Activated naive CD4-positive, alpha-beta T cell (primary cell): Measurements from ENCODE around the gene AP5B1.
"Not testable (repeated sequence)": the region's sequence is repeated elsewhere in the genome, so short reads cannot be mapped to it uniquely, and the experiment has no call there.

Experiments used
- DNase-seq, 4 experiments: peaks; one replicate each; lab custom pipeline; 2025; lab: John Stamatoyannopoulos, UW

The AP5B1 gene

DNA sequence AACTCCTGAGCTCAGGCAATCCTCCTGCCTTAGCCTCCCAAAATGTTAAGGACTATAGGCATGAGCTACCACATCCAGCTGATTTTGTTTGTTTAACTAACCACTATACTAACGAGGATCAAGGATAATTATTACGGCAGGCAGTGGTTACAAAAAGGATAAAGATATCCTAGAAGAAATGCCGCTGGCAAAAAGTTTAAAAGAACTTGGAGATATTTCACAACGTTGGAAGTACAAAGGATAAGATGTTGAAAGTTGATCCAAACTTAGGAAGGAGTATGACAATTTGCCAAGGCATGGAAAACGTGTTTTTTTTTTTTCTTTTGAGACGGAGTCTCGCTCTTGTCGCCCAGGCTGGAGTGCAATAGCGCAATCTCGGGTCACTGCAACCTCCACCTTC, 13.4 kb downstream of the AP5B1 start:
- no peak for DNase-seq

DNA sequence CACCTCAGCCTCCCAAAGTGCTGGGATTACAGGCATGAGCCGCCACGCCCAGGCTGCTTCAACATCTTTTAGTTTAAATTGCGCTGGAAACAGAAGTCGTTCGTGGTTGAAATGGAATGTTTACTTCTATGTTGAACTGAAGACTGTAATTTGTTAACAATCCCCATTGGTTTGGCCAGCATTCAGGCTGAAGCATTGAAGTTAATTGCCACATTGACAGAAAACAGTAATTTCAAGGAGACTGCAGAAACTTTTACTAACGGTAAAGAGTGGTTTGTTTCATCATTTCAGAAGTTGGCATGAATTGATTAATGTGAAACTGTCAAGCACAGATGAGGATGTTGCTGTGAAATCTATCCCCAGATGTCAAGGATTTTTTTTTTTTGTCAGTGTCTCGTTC, 14.2 kb downstream of the AP5B1 start:
- no peak for DNase-seq

- DNase-seq, result no peak
Observed at GRCh38 chr11:65764434-65764833, 16.3 kb downstream of the AP5B1 start.

DNA sequence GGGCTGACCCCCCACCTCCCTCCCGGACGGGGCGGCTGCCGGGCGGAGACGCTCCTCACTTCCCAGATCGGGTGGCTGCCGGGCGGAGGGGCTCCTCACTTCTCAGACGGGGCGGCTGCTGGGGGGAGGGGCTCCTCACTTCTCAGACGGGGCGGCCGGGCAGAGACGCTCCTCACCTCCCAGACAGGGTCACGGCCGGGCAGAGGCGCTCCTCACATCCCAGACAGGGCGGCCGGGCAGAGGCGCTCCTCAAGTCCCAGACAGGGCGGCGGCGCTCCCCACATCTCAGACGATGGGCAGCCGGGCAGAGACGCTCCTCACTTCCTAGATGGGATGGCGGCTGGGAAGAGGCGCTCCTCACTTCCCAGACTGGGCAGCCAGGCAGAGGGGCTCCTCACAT, 18.0 kb downstream of the AP5B1 start:
- not testable (repeated sequence) for DNase-seq

GRCh38 chr11:65762169-65762568, 18.6 kb downstream of the AP5B1 start:
- DNase-seq, result not testable (repeated sequence)

GRCh38 chr11:65745049-65745448, 35.7 kb downstream of the AP5B1 start:
- no peak for DNase-seq

GRCh38 chr11:65744699-65745042, 36.1 kb downstream of the AP5B1 start:
- DNase-seq, result no peak

GRCh38 chr11:65744026-65744698, 36.6 kb downstream of the AP5B1 start:
- no peak for DNase-seq

- no peak for DNase-seq
Observed at GRCh38 chr11:65743681-65744025, 37.1 kb downstream of the AP5B1 start.

DNA sequence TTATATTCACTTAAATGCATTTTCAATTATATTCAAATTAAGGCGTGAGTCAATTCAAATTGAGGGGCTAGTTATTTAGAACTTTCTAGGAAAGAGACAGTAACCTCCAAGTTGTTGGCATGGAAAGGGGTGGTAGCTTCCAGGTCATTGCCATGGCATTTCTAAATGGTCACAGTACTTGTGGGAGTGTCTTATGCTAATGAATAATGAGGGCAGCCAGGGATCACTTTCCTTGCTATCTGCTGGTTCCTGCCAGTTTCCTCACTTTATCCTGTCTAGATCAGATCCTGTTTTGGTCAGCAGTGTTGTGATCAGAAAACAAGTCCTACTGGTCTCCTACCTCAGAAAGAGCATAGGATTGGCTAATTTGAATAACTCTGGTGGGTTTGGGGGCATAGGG, 38.4 kb downstream of the AP5B1 start:
- DNase-seq, result no peak

DNA sequence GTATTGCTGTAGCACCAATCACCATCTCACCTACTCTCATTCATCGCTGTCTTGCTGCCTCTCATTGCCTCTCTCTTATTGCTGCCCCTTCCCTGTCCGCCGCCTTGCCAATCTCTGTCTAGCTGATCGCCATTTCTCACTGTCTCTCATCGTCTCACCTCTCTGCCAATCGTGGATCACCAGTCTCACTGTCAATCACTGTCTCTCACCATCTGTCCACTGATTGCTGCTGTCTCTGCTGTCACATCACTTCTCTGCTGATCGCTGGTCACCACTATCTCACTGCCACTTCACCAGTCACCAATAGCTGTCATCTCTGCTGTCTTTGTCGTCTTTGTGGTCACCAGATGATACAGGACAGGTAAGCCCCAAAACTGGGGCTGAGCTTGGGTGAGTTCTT, 39.6 kb downstream of the AP5B1 start:
- no peak for DNase-seq

GRCh38 chr11:65739022-65739421, 41.8 kb downstream of the AP5B1 start:
- DNase-seq, result no peak

DNA sequence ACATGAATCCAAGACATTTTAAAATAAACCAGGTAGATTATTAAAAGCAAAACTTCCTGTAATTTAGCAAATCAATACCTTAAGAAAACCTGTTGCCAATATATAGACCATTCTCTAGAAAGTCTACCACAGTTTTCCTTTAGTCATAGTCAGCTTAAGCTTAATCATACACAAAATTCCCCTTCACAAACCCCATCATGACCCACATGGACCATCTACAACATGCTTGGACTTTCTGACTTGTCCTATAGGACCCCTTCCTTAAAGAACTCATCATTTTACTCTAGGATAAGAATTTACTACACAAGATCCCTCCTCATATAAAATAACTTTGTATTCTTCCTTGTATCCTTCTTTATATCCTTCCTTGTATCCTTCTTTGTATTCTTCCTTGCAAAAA, 44.0 kb downstream of the AP5B1 start:
- DNase-seq, result no peak

- not testable (repeated sequence) for DNase-seq
Observed at GRCh38 chr11:65735111-65735510, 45.7 kb downstream of the AP5B1 start.

GRCh38 chr11:65730461-65730860, 50.3 kb downstream of the AP5B1 start:
- no peak for DNase-seq

DNA sequence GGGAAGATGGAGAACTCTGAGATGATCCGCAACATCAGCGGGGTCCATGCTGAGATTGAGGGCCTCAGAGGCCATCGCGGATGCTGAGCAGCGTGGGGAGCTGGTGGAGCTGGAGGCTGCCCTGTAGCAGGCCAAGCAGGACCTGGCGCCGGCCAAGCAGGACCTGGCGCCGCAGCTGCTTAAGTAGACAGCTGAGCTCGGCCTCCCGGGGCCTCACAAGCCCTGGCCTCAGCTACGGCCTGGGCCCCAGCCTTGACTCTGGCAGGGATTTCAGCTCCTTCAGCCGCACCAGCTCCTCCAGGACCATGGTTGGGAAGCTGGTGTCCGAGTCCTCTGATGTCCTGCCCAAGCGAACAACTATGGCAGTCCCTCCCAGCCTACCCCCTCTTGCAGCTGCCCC, 52.9 kb downstream of the AP5B1 start:
- DNase-seq, result no peak

- no peak for DNase-seq
Observed at GRCh38 chr11:65726660-65727059, 54.1 kb downstream of the AP5B1 start.
